ENCODE data around the gene C3orf80.

The C3orf80 gene

DNA sequence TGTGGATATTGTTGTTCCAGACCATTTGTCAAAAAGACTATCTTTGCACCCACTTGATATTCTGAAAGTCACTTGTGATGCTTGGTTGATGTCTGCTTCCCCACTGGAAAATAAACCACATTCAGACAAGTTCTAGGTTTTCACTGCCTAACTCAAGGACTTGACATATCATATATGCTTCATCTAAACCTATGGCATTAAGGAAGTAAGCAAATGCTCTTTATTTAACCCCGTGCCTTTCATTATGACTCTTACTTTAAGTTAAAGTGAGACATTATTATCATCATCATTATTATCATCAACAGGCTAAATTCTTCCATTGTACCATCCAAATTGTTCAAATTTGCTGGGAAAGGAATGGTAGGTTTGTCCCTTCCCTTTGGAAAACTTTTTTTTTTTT is 30.8 kb upstream of the C3orf80 start:
- no peak overlapping the region for H4K91ac ChIP-seq (ENCODE audit: low read depth, low read length, poor library complexity)
- H3K4me1 ChIP-seq (ENCODE audit: control insufficient read depth in 2 of 2, insufficient read depth in 1 of 2, low read depth in 1 of 2, low read length in 2 of 2), result no peaks in the 10 kb centered on the region
- no peak overlapping the region for H3K4me2 ChIP-seq (ENCODE audit: insufficient read depth, low read length, poor library complexity, severe bottlenecking)
- H2AK5ac ChIP-seq (ENCODE audit: low read depth, low read length), result no peak overlapping the region
- no peaks in the 10 kb centered on the region for H3K79me1 ChIP-seq (ENCODE audit: low read depth, low read length)
- DNase-seq (ENCODE audit: low spot score), result no peak
- no peaks in the 10 kb centered on the region for H3K36me3 ChIP-seq (replicated peaks in 1 of 2; ENCODE audit: control insufficient read depth in 2 of 2, insufficient read depth in 2 of 2, low read length in 2 of 2)
- no peak overlapping the region for H2BK12ac ChIP-seq (ENCODE audit: low read length)
- no peak overlapping the region for H2BK5ac ChIP-seq (ENCODE audit: low read length)
- H3K14ac ChIP-seq (ENCODE audit: low read length), result no peak overlapping the region
- no peak overlapping the region for H3K4me3 ChIP-seq (ENCODE audit: low read length in 2 of 2)
- no peak overlapping the region for H2AFZ ChIP-seq (ENCODE audit: low read length)
- H3K27me3 ChIP-seq (ENCODE audit: control insufficient read depth in 3 of 3, insufficient read depth in 3 of 3, low read depth in 1 of 3, low read length in 3 of 3), result peaks cover 0 to 3% (median 0%) of the 10 kb centered on the region in 3 experiments
- H3K23ac ChIP-seq (ENCODE audit: low read depth, low read length, poor library complexity), result no peak overlapping the region
- no peak overlapping the region for H4K8ac ChIP-seq (ENCODE audit: low read depth, low read length)
- no peak overlapping the region for H2BK15ac ChIP-seq (ENCODE audit: low read length)
- H3K4ac ChIP-seq (ENCODE audit: low read length), result no peak overlapping the region
- no peak overlapping the region for H3K9ac ChIP-seq (ENCODE audit: low read depth, low read length, poor library complexity)
- no CpG with 5 or more reads among the region's 1 CpG for WGBS, 2 donors (ENCODE audit: extremely low coverage in 2 of 2, insufficient read length in 2 of 2, insufficient replicate concordance in 1 of 2)
- no peak overlapping the region for H2BK120ac ChIP-seq (ENCODE audit: low read depth, low read length)
- H3K9me3 ChIP-seq (replicated peaks in 1 of 2; ENCODE audit: control insufficient read depth in 2 of 2, insufficient read depth in 1 of 2, low read depth in 1 of 2, low read length in 2 of 2), result no peaks in the 10 kb centered on the region
- H3K18ac ChIP-seq (ENCODE audit: low read length), result no peak overlapping the region
- no peak overlapping the region for H3K27ac ChIP-seq (replicated peaks; ENCODE audit: low read length)

DNA sequence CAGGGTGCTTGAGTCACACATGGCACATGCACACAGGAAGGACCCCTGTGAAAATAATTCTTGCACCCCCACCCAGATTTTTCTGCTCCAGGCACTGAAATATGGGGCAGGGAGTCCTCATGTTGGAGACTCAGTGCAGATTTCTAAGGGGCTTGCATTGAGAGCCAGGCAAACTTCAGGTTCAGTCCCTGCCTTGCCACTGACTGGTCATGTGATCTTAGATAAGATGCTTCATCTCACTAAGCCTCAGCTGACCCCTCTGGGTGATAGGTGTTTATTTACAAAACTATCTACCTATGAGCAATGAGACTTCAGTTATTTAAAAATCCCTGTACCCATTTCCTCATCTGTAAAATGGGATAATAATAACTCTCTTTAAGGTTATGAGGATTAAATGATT is 30.1 kb upstream of the C3orf80 start:
- no peak for DNase-seq (ENCODE audit: low spot score)
- H2AFZ ChIP-seq (ENCODE audit: low read length), result no peak overlapping the region
- no peaks in the 10 kb centered on the region for H3K4me1 ChIP-seq (ENCODE audit: control insufficient read depth in 2 of 2, insufficient read depth in 1 of 2, low read depth in 1 of 2, low read length in 2 of 2)
- no peak overlapping the region for H3K14ac ChIP-seq (ENCODE audit: low read length)
- no peak overlapping the region for H3K4me2 ChIP-seq (ENCODE audit: insufficient read depth, low read length, poor library complexity, severe bottlenecking)
- no peak overlapping the region for H2BK12ac ChIP-seq (ENCODE audit: low read length)
- H2AK5ac ChIP-seq (ENCODE audit: low read depth, low read length), result no peak overlapping the region
- H3K36me3 ChIP-seq (replicated peaks in 1 of 2; ENCODE audit: control insufficient read depth in 2 of 2, insufficient read depth in 2 of 2, low read length in 2 of 2), result no peaks in the 10 kb centered on the region
- H2BK5ac ChIP-seq (ENCODE audit: low read length), result no peak overlapping the region
- no peaks in the 10 kb centered on the region for H3K79me1 ChIP-seq (ENCODE audit: low read depth, low read length)
- no peak overlapping the region for H3K18ac ChIP-seq (ENCODE audit: low read length)
- no peak overlapping the region for H2BK15ac ChIP-seq (ENCODE audit: low read length)
- no peak overlapping the region for H4K91ac ChIP-seq (ENCODE audit: low read depth, low read length, poor library complexity)
- H3K27ac ChIP-seq (replicated peaks; ENCODE audit: low read length), result no peak overlapping the region
- no peaks in the 10 kb centered on the region for H3K9me3 ChIP-seq (replicated peaks in 1 of 2; ENCODE audit: control insufficient read depth in 2 of 2, insufficient read depth in 1 of 2, low read depth in 1 of 2, low read length in 2 of 2)
- no peak overlapping the region for H3K4ac ChIP-seq (ENCODE audit: low read length)
- no peak overlapping the region for H3K23ac ChIP-seq (ENCODE audit: low read depth, low read length, poor library complexity)
- H3K27me3 ChIP-seq (ENCODE audit: control insufficient read depth in 3 of 3, insufficient read depth in 3 of 3, low read depth in 1 of 3, low read length in 3 of 3), result peaks cover 0 to 3% (median 0%) of the 10 kb centered on the region in 3 experiments
- H2BK120ac ChIP-seq (ENCODE audit: low read depth, low read length), result no peak overlapping the region
- no peak overlapping the region for H3K9ac ChIP-seq (ENCODE audit: low read depth, low read length, poor library complexity)
- no peak overlapping the region for H3K4me3 ChIP-seq (ENCODE audit: low read length in 2 of 2)
- no peak overlapping the region for H4K8ac ChIP-seq (ENCODE audit: low read depth, low read length)

DNA sequence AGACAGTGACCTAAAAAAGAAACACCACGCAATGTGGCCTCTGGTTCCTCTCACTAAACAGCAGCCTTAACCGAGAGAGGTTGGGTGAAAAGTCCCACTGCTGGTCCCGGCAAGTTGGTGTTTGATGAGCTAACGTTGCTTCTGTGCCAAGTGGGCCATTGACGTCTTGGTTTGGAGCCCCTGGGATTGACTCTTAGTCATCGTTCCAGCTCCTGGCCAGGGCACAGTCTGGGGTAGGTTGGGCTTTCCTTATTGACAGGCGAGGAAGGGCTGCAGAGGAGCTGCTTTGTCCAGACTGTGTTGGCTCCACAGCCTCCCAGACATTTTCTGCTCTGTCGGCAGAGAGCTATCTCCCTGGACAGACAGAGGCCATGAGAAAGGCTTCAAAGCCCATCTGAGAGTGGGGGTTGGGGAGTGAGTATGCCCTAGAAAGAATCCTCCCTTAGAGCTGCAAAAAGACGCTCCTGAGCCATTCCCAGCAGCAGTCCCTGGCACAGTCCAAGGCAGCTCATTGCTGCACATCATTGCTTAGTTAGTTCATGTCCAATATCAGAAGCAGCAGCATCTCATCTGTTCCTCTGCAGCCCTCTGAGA is 28.6 kb upstream of the C3orf80 start:
- Histone ChIP-seq H3K4ac (ENCODE audit: low read length) (no peak overlapping the region), H2BK120ac (ENCODE audit: low read depth, low read length) (no peak overlapping the region), H4K8ac (ENCODE audit: low read depth, low read length) (no peak overlapping the region)

DNA sequence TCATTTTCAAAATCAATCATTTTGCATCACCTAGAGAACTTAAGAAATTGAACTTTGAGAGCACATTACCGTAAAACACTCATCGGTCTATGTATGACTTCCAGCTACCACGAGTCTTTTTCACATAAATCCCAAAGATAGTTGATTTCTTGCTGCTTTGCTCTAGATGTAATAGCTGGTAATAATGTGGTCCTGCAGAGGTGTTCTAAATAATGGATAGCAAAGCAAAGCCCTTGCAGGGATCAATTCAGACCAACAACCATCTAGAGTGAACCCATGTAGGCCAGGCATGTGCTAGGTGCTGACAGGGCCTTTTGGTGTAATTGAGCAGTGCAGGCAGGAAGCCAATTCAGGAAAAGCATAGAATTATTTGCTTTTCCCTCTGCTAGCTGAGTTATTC is 26.1 kb upstream of the C3orf80 start:
- no peak overlapping the region for H2BK12ac ChIP-seq (ENCODE audit: low read length)
- no peak overlapping the region for H3K9ac ChIP-seq (ENCODE audit: low read depth, low read length, poor library complexity)
- no peak overlapping the region for H3K18ac ChIP-seq (ENCODE audit: low read length)
- H2BK15ac ChIP-seq (ENCODE audit: low read length), result no peak overlapping the region
- no peak overlapping the region for H3K4me3 ChIP-seq (ENCODE audit: low read length in 2 of 2)
- no peak for DNase-seq (ENCODE audit: low spot score)
- H2AK5ac ChIP-seq (ENCODE audit: low read depth, low read length), result no peak overlapping the region
- H3K79me1 ChIP-seq (ENCODE audit: low read depth, low read length), result no peaks in the 10 kb centered on the region
- no peak overlapping the region for H2BK120ac ChIP-seq (ENCODE audit: low read depth, low read length)
- no peak overlapping the region for H3K23ac ChIP-seq (ENCODE audit: low read depth, low read length, poor library complexity)
- H2BK5ac ChIP-seq (ENCODE audit: low read length), result no peak overlapping the region
- WGBS, 2 donors (ENCODE audit: extremely low coverage in 2 of 2, insufficient read length in 2 of 2, insufficient replicate concordance in 1 of 2), result no CpG with 5 or more reads among the region's 3 CpGs
- H3K14ac ChIP-seq (ENCODE audit: low read length), result no peak overlapping the region
- no peak overlapping the region for H3K27ac ChIP-seq (replicated peaks; ENCODE audit: low read length)
- H3K27me3 ChIP-seq (ENCODE audit: control insufficient read depth in 3 of 3, insufficient read depth in 3 of 3, low read depth in 1 of 3, low read length in 3 of 3), result peaks cover 0 to 3% (median 0%) of the 10 kb centered on the region in 3 experiments
- H4K91ac ChIP-seq (ENCODE audit: low read depth, low read length, poor library complexity), result no peak overlapping the region
- no peaks in the 10 kb centered on the region for H3K9me3 ChIP-seq (replicated peaks in 1 of 2; ENCODE audit: control insufficient read depth in 2 of 2, insufficient read depth in 1 of 2, low read depth in 1 of 2, low read length in 2 of 2)
- H3K4me2 ChIP-seq (ENCODE audit: insufficient read depth, low read length, poor library complexity, severe bottlenecking), result no peak overlapping the region
- H3K36me3 ChIP-seq (replicated peaks in 1 of 2; ENCODE audit: control insufficient read depth in 2 of 2, insufficient read depth in 2 of 2, low read length in 2 of 2), result no peaks in the 10 kb centered on the region
- H4K8ac ChIP-seq (ENCODE audit: low read depth, low read length), result no peak overlapping the region
- no peaks in the 10 kb centered on the region for H3K4me1 ChIP-seq (ENCODE audit: control insufficient read depth in 2 of 2, insufficient read depth in 1 of 2, low read depth in 1 of 2, low read length in 2 of 2)
- H3K4ac ChIP-seq (ENCODE audit: low read length), result no peak overlapping the region
- H2AFZ ChIP-seq (ENCODE audit: low read length), result no peak overlapping the region

More for the DNA sequence above, 28.6 kb upstream of the C3orf80 start:
- Histone ChIP-seq H3K18ac (ENCODE audit: low read length) (peak overlapping the region; percentile 45), H3K4me2 (ENCODE audit: insufficient read depth, low read length, poor library complexity, severe bottlenecking) (no peak overlapping the region), H3K4me1 (ENCODE audit: control insufficient read depth in 2 of 2, insufficient read depth in 1 of 2, low read depth in 1 of 2, low read length in 2 of 2) (no peaks in the 10 kb centered on the region), H3K23ac (ENCODE audit: low read depth, low read length, poor library complexity) (no peak overlapping the region), H3K36me3 (replicated peaks in 1 of 2; ENCODE audit: control insufficient read depth in 2 of 2, insufficient read depth in 2 of 2, low read length in 2 of 2) (no peaks in the 10 kb centered on the region), H4K91ac (ENCODE audit: low read depth, low read length, poor library complexity) (no peak overlapping the region), H2AFZ (ENCODE audit: low read length) (no peak overlapping the region), H3K9me3 (replicated peaks in 1 of 2; ENCODE audit: control insufficient read depth in 2 of 2, insufficient read depth in 1 of 2, low read depth in 1 of 2, low read length in 2 of 2) (no peaks in the 10 kb centered on the region), H3K4me3 (ENCODE audit: low read length in 2 of 2) (no peak overlapping the region), H2BK15ac (ENCODE audit: low read length) (no peak overlapping the region), H2BK12ac (ENCODE audit: low read length) (no peak overlapping the region), H3K9ac (ENCODE audit: low read depth, low read length, poor library complexity) (no peak overlapping the region), H3K27me3 (ENCODE audit: control insufficient read depth in 3 of 3, insufficient read depth in 3 of 3, low read depth in 1 of 3, low read length in 3 of 3) (peaks cover 0 to 3% (median 0%) of the 10 kb centered on the region in 3 experiments), H2AK5ac (ENCODE audit: low read depth, low read length) (no peak overlapping the region), H2BK5ac (ENCODE audit: low read length) (no peak overlapping the region), H3K27ac (replicated peaks; ENCODE audit: low read length) (no peak overlapping the region), H3K79me1 (ENCODE audit: low read depth, low read length) (no peaks in the 10 kb centered on the region), H3K14ac (ENCODE audit: low read length) (no peak overlapping the region)
- DNase-seq (ENCODE audit: low spot score), result no peak
- no CpG with 5 or more reads among the region's 9 CpGs for WGBS, 2 donors (ENCODE audit: extremely low coverage in 2 of 2, insufficient read length in 2 of 2, insufficient replicate concordance in 1 of 2)
